Endometrial microvascular endothelial cells (primary cell): Measurements from ENCODE around the gene DMBX1. TPM values are rescaled to one million over a fixed set of nuclear protein-coding genes. Genes with fewer than 3 reads are reported as not detected.

ENCODE experiments used
- in situ Hi-C: cut with HindIII; loops from 2 replicates; pipeline ENCODE4 v1.10.0; 2017; ENCODE audit warnings: low sequenced_read_pairs, low pct_unique_long_range_greater_than_20kb; ENCODE audit errors: inconsistent ontology term
- total RNA-seq: library from RNA; depleted of rRNA; stranded (reverse); fragments of >200 nt; gene quantifications from one replicate; pipeline ENCODE4 v1.2.3, GENCODE V29; 2015; ENCODE audit errors: inconsistent ontology term

The DMBX1 gene
- not detected for total RNA-seq

DNA sequence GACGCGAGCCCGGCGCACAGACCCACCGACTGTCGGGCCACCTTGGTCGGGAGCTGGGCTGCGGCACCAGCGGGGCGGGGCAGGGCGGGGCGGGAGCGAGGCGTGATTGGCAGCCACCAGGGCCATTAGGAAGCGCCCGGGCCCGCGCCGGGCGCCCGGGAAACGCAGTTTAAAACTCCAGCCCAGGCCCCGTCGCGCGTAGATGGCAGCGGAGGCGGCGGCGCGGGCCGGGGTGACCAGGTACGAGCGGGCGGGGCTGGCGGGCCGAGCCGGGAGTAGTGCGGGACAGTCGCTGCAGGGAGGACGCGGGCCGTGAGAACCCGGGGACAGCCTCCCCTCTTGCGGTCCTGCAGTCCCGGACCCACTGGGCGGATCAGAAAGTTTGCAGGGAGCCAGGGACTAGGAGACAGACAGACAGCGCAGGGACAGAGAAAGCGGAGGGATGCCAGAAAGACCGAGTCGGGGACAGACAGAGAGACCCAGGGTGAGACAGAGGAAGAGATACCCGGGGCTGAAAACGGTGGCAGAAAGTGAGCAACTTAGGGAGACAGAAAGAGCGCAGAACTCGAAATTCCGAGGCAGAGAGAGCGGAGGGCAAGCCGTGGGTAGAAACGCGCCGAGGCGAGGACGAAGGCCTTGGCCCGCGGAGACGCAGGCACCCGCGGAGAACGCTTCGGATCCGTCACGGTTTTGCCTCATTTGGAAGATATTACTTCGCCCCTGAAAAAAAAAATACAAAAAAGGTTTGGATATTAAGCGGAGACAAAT lies at the start of gene DMBX1:
Gene DMBX1, plus strand, starts transcription at position 199 of the 768 bp plus-strand sequence. CDS start 17,175 bp downstream, outside the sequence.
- in situ Hi-C loops = no loop called here

DNA sequence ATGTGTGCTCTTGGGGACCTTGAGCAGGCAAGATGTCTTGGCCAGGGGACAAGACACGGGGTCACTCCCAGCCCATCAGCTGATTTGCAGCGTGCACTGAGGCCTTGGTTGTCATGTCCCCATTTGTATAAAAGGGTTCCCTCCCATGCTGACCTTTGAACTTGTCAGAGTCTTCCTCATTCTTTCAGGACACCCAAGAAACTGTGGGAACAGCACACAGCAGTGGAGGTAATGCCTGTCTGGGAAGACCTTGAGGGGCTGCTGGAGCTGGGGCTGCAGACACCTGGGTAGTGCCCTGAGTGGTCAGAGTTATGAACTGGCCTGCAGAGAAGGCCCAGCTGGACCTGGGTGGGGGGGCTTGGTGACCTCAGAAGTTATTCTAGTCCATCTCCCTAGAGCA lies 49.2 kb upstream of the DMBX1 start:
- in situ Hi-C loops = no loop called here

DNA sequence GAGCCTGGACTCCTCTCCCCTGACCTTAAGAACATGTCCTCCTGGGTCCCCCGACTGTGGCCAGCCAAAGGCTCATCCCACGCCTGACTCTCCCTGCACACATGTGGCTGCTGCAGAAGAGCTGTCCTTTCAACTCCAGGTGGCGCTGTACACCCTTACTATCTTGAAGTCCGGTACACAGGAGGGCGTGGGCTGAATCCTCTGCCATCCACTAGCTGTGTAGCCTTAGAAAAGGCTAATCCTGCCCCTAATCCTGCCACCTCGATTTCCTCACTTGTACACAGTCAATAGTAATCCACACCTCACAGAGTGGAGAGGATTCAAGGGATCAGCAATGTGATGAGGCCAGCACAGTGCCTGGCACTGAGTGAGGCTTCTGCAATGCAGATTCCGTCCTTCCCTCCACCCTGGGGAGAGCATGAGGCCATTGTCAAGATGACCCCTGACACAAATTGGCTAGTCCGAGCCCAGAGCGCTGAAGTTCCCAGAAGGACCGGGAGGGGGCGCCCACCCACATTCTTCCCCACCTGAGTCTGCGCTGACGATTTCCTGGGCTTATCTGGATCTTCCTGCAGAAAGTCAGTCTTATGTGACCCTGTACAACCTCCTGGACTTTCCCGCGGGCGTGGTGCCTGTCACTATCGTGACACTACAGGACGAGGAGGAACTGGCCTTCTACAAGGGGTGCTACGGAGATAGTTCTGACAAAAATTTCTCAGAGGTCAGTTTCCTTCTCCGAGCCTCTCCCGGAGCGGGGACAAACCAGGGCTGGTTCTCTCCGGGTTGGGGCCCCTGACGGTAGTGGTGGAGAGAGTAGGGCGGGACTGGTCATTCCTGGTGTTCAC lies 47.1 kb upstream of the DMBX1 start:
- in situ Hi-C loops = no loop called here

DNA sequence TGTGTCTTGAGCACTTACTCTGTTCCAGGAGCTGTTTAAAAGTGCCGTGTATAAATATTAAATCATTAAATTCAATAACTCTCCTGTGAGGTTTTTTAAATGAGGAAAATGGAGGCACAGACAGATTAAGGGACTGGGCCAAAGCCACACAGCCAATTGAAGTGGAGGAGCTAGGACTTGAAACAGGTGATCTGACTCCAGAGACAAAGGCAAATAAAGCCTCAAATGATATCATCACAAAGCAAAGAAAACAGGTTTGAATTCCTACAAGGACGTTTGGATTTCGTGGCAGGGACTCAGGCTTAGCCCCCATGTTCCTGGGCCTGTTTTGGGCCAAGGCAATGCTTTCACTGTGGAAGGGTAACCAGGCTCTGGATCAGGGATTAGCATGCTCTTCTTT lies 45.2 kb upstream of the DMBX1 start:
- in situ Hi-C loops = no loop called here

DNA sequence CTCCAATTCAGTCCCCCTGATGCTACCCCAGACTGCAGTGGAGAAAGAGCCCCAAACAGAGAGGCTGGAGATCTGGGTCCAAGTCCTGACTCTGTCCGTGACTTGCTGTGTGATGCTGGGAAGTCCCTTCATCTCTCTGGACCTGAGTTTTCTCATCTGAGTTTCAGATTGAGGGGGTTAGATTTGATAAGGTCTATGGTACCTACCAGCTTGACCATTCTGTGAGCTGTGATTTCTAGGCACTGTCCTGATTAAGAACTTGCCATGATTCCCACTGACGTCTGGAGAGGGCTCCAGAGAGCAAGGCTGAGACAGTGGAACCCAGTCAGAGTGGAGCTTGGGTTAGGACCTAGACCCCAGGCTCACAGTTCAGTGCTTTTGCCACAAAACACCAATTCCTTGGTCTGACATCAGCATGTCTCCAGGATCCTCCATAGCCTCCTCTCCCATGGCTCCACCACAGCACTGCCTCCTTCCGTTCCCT lies 43.8 kb upstream of the DMBX1 start:
- in situ Hi-C loops = no loop called here

DNA sequence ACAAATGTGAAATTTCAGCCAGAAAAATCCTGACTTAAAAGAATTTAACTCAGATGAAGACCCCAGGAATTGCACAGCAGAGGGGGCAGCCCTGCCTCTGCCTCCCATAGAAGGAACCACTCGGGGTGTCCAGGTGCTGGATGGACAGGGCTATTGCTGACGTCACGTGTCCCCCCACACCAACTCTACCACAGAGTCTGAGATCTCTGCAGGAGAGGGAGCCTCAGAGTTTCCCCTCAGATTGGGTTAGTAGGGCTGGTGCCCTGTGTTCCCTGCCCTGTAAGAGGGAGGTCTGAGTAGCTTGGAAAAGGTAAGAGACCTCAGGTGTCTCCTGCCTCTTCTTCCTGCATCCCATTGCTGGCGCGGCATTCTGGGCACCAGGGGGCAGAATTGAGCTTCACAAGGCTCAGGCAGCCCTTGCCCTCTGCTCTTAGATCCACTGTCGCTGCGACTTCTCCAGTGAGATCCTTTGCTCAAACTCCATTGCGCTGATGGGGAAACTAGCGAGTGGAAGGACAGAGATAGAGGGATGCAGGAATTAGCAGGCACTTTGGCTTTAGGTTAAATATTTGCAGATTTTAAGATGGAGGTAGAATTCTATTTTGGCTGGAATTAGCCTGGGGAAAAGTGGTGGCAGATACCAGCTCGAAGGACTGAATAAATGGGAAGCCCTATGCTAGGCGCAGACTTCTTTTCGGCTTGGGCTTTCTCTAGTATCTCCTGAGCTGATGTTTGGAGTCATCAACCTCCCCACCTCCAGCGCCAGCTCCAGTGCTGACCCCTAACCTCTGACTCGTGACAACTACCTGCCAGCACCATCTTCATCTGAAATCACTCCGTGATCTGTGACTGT lies 42.8 kb upstream of the DMBX1 start:
- in situ Hi-C loops = no loop called here

DNA sequence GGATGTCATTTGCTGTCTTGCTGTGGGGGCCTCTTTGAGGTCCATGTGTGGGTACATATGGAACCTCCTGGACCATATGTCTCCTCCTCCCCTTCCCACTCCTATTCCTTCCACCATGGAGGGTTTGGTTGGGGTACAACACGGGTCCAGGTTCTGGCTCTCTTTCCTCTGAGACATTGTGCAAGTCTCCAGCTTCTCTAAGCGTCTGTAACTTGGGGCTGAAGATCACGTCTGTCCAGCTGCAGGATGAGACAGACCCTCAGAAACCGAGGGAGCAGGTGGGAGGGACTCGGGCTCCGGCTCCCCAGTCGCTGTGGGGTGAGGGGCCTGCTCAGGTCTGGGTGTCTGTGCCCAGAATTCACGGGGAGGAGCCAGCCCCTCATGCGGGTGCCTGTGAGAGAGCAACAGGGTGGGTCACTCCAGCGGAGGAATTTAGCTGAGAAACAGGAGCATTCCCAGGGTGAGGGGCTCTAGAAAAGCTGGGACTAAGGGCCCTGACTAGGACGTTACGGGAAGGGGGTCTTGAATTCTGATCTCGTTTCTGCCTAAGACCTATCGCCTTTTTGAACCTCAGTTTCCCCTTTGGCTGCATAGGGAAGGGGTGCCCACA lies 42.0 kb upstream of the DMBX1 start:
- in situ Hi-C loops = no loop called here

DNA sequence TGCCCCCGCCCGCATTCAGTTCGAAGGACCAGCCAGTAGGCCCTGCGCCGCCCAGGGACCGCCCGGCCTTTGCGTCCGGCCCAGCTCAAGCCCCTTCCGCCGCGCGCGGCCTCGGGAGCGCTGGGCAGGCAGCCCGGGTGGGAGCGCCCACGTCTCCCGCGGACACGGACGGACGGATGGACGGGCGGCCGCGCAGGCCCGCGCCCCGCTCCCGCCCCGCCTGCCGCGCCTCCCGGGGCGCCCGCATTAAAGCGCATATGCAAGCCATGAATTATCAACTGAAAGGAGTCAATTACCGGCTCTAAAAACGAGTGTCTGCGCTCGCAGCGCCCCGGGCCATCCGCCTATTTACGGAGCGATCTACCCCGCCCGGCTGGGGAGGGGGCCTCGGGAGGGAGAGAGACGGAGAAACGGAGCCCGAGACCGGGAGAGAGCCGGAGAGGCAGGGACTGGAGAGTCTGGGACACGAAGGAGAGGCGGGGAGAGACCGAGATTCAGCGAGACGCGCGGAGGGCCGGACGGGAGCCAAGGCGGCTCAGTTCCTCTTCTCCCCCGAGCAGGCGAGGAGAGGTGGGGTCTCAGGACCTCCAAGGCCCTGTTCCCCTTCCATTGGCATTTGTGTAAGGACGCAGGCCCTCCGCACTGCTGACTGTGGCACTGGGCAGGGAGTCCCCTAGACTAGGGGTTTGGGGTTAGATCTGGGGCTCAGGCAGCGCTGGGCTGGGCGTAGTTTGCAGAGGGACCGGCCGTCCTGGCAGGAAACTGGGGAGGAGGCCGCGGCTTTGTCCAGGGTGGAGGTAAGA lies 41.3 kb upstream of the DMBX1 start:
- in situ Hi-C loops = no loop called here

DNA sequence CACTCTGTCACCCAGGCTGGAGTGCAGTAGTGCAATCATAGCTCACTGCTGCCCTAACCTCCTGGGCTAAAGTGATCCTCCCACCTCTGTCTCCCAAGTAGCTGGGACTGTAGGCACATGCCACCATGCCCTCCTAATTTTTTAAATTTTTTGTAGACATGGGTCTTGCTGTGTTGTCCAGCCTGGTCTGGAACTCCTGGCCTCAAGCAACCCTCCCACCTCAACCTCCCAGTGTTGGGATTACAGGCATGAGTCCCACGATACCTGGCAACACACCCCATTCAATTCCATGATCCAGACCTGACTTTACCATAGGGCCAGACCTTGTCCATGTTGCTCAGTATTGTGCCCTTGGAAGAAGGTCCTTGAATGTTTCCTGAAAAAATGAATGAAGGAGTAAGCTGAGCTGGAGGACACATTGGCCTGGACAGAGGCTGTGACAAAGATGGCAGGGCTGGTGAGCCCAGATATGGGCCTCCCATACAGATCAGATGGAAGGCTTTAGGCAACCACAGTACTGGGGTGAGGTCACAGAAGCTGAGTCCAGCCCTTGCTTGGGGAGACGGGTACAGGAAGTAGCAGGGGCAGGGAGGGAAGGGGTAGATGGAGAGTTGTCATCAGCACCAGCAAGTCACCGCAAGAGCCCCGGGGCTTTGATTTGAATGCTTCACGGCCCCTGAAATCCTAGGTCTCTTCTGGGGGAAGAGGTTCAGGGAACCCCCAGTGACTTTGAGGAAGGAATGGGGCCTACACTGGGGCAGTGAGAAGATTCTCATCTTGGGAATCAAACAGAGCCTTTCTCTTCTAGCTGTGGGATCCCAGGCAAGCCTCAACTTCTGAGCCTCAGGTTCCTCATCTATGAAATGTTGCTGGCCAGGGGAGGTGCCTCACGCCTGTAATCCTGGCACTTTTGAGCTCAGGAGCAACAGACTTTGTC lies 40.1 kb upstream of the DMBX1 start:
- in situ Hi-C loops = no loop called here

DNA sequence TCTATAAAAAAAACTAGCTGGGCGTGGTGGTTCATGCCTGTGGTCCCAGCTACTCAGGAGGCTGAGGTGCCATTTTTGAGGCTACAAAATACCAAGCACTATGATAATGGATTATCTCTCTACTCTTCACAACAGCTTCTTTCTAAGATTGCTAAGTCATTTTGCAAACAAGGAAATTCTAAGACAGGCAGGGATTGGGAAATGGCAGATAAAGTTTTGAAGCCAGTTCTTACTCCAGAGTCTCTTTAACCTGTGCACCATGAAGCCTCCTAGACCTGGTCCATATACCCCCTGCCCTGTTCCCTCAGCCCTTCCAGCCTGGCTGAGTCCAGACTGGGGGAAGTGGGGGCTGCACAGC lies 39.5 kb upstream of the DMBX1 start:
- in situ Hi-C loops = no loop called here

DNA sequence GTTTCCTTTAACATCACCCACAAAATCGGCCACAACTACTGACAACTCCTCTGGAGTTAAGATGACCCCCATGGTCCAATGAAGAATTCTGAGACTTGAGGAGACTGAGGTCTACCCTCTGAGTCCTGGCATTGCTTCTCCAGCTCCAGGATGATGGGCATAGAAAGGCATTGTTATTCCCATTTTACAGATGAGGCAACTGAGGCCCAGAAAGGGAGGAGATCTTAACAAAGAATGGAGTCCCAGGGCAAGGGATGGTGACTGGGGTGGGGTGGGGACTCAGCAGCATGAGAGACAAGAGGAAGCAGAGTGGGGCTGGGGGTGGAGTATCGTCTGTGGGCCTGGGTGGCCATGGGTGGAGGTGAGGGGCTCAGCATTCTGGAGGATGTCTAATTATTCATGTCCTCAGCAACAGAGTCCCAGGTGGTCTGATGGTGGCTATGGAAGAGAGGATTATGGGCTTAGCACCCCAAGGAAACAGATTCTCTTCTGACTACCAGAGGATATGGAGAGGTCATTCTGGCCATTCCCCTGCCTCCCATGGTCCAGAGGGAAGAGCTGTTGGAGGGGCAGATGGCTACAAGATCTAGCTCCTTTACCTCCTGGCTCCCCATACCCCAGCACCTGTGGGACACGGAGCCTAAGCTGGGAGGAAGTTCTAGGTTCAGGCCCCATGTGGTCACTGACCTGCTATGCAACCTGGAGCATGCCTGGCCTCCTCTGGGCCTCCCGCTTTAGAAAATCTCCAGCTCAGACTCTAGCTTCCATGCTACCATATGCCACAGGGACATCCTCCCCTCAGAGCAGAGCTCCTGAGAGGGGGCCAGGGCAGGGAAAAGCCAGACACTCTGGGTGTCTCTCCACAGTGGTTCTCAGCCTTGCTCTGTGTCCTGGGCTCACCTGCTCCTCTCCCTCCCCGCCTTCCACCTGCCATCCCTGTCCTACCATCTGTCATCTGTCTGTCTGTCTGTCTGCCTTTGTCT lies 37.4 kb upstream of the DMBX1 start:
- in situ Hi-C loops = no loop called here

DNA sequence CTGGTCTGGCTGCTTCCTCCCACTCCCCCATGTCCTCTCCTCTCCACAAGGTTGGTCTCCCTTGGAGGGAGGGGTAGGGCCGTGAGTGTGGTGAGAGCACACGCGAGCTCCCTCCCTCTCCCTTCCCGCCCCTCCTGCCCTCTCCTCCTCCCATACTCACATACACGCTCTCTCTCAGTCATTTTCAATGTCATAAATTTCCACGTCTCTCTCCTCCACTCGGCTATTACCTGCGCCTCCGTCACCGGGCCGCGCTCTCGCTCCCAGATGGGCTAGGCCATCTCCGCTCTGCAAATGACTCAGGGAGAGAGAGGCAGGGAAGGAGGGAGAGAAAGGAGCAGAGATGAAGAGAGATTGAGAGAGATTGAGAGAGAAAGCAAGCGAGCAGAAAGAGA lies 36.7 kb upstream of the DMBX1 start:
- in situ Hi-C loops = no loop called here

DNA sequence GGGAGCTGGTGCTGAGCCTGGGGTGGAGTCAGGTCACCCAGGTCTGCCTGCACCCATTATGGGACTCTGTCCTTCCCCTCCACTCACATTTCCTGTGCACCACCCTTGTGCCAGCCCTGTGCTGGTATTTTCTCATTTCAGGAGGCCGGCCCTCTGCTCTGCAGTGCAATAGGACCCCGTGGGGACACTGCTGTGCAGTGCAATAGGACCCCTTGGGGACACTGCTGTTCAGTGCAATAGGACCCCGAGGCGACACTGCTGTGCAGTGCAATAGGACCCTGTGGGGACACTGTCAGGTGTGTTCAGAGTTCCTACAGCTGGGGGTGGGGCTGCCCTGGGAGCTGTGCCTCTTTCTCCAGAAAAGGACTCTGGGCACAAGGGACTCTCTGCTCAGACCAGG lies 36.2 kb upstream of the DMBX1 start:
- in situ Hi-C loops = no loop called here

DNA sequence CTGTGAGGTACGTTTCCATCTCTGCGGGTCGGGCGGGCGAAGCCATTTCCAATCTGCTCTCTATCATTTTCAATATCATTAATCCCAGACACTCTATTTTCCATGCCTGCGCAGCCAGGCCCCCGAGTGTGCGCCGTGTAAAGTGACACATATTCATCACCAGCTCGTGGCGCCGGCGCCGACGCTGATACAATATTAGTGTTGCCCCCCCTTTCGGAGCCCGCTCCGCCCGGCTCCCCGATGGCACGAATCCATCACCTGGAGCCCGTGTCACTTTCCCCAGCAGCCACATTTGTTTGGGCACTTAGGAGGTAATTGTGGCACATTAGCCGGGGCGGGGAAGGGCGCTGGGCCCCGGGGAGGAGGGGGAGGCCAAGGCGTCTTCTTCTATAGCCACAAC lies 33.7 kb upstream of the DMBX1 start:
- in situ Hi-C loops = no loop called here

DNA sequence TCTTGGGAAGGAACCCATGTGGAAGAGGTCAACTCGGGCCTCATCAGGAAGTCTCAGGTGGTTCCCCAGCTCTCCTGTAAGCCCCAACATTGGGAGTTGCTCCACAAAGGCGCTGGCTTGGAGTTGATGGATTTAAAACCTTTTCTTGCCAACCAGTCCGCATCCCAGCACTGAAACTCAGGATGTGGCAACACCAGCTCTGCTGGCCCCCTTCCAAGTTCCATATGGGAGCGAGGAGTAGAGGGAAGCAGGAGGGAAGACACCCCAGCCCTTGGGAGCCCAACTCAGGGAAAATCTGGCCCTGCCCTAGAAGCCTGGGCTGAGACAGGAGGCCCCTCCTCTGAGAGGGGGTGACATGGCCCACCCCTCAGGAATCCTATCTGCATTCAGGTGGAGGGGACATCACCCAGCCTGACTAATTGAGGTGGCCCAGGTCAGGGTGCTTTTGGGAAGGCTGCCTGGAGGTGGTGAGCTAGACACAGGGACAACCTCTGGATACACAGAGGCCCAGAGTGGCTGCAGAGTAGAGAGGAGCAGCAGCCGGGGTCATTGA lies 33.1 kb upstream of the DMBX1 start:
- in situ Hi-C loops = no loop called here

DNA sequence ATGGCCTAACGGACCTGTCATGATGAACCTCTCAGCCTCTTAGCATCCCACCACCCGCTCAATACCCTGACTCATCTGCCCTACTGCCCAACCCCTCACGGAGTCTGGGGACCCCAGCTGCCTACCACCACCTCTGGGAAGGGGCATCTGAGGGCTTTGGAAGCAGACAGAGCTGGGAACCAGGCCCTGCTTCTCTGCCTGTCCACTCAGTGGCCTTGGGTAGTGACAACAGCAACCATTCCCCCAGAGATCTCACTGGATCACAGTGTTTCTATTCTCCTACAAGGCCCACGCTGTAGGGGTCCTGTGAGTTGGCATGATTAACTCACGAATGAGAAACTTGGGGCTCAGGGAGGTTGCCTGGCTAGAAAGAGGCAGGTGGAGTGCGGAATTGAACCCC lies 32.5 kb upstream of the DMBX1 start:
- in situ Hi-C loops = no loop called here
